Activated CD4-positive, alpha-beta T cell treated with anti-CD3 and anti-CD28 coated beads, Interleukin-2, amount 50 U/mL, for 48 hours (primary cell): Measurements from ENCODE around the gene ZNF222.

Experiments
- DNase-seq, 2 experiments: peaks; one replicate each; pipeline ENCODE4 v3.0.0-alpha.2; 2020

ZNF222 gene

DNA sequence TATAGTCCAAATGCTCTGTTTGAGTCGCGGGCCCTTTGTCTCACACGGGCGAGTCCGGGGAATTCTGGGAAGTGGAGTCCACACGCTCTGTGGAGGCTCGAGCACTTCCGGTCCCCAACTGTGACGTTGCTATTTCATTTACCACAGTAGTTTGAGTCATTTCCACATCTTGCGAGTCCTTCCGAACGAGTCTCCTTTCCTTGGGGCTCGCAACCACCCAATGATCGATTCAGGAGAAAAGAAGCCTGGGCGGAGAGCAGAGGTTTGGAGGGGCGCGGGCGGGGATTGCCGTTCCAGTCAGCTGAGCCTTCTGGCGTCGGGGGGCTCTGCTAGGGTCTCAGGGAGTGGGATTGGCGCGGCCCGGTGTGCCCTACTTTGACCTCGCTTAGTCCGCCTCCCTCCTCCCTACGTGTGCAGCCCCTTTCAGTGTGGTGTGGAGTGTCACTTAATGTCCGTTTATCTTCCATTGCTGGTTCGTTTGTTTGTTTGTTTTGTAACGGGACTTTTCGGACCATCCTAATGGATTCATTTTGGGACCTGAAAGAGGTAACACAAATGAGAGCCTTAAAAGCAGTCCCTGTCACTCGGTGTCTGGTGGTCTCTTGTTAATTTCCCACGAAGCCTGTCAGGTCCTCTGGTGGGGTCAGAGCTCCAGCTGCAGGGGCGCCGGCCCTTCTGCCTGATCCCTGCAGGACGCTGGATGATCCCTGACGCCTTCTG lies at the start of gene ZNF222:
TSS of gene ZNF222 (plus strand) at position 163 of the 720 bp plus-strand sequence. CDS start at position 221, 58 bp downstream.
- DNase-seq: peak; percentile 80 to 84

DNA sequence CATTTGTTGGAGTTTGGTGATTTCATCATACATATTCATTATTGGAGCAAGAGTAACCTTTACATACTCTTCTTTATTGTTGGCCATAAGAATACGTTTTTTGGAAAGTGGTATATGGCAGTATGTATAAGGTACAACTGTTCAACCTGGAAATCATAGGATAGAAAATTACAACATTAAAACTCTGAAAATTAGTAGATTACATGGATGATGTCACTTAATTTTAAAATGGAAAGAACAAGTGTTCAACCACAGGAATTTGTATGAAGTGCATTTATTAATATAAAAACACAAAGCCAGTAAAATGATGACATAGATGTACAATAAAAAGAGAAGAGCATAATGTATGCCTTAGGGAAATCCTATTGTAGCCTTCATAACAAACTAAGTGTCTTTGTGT lies 48.4 kb upstream of the ZNF222 start:
- no peak for DNase-seq

DNA sequence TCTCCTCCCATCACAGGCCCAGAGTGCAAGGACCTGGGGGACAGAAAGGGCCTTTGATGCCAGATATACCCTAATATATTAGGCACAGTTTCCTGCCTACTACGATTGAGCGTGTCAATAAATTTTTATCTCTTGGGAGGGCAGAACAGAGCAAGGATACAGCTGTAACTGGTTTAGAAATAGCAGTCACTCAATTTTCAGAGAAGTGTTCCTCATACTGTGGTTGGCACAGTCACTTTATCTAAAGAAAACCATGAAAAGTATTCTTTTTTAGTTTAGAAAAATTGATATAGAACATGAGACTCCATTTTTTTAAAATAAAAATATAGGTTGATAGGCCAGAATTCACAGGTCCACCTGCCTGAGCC lies 41.7 kb upstream of the ZNF222 start:
- no peak for DNase-seq

DNA sequence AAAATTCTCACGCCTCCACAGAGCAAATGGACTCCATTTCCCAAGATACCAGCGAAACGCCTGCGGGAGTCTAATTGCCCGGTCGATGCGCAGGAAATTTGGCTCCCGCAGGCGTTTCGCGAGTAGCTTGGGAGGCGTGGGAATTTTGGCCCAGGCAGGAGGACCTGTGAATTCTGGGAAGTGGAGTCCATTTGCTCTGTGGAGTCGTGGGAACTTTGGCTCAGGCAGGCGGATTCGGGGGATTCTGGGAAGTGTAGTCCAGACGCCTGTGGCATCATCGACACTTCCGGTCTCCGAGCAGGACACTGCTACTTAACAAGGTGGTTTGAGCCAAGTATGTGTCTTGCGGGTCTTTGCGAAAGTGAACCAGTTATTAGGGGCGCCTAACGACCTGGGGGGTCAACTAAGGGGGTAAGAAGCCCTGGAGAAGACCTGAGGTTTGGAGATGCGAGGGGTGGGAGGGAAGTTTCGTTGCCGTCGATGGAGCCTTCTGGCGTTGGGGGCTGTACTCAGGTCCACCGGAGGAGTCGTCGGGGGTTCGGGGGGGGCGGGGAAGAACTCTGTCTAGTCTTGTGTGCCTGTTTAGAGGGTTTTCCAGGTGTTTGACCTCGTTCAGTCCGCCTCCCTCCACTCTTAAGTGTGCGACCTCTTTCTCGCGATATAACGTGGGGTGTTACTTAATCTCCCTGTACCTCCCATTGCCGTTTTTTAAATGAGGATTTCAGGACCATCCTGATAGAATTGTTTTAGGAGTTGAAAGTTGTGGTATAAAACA lies 41.1 kb upstream of the ZNF222 start, which contains the start of gene ZNF155:
TSS of gene ZNF155 (plus strand) at position 277 of the 775 bp plus-strand sequence. CDS start 4,356 bp downstream, outside the sequence.
- peak; percentile 72 to 79 for DNase-seq

DNA sequence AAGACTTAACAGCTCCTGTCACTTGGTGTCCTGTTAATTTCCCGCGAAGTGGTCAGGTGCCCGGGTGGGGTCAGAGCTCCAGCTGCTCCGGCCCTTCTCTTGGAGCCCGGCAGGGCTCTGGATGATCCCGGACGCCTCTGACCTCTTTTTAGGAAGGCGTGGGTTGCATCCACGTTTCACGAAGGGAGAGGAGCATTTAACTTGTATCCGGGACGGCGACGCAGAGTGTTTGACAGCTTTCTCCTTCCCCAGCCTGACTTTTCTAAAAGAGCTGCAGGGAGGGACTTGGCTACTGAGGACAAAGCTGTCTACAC lies 40.5 kb upstream of the ZNF222 start:
- DNase-seq: peak in 1 of 2 experiments; percentile 11

DNA sequence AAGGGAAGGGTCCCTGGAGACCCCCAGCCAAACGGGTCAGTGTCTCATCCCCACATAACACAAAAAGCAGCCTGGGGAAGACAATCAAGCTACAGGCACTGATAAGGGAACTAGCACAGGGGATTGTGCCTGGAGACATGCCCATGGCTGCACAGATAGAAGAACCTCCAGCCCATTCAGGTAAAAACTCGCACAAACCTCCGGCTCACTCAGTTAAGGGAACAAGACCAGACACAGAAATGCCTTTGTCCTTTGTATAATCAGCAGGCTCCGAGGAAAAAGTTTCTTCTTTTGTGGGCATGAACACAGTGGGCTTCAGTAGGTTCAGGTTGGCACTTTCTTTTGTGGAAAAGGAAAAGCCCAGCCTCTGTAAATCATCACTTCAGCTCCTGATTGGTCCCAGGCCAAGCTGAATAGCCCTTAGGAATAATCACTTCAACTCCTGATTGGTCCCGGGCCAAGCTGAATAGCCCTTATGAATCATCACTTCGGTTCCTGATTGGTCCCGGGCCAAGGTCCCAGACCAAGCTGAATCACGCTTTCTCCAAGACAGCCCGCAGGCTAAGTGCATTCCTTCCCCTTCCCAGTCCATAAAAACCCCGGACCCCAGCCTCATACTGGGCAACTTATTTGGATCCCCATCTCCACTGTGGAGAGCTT lies 27.4 kb upstream of the ZNF222 start:
- no peak for DNase-seq

DNA sequence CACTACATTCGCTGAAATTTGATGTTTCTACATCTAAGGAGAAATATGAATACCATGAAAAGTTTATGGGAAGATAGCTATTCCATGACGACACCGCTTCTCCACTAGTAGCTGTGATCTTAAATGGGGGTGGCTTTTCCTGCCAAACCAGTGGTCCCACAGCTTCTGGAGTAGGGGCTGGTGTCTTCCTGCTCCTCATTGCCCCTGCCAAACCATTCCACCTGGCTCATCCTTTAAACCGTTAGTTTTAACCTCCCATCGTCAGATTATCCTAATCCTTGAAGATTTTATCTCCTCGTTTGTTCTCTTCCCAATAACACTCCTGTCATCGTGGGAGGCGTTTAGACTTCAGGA lies 23.0 kb upstream of the ZNF222 start:
- no peak for DNase-seq

DNA sequence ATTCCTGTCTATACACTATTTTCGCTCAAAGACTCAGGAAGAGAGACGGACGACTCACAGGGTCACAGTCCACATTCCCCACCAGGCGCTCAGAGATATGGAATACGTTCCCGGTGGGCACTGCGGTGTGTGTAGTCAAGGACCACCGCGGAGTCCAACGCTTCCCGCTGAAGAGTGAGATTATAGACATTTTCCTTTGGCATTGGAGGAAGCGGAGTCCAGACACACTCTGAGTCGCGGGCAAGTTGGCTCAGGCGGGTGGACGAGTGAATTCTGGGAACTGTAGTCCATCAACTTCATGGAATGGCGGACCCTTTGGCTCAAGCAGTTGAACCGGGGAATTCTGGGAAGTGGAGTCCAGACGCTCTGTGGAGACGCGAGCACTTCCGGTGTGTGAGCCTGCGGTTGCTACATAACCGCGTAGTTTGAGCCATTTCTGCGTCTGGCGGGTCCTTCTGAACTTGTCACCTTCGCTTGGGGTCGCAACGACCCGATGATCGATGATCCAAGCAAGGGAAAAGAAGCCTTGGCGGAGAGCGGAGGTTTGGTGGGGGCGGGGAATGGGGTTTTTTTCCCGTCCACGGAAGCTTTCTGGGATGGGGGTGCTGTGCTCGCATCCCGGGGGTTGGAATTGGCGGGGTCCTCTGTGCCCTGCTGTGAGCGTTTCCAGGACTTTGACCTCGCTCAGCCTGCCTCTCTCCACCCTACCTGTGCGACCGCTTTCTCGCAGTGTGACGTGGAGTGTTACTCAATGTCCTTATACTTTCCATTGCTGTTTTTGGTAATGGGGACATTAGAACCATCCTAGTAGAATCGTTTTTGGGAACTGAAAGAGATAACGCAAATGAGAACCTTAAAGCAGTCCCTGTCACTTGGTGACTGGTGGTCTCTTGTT lies 22.4 kb upstream of the ZNF222 start, which contains the start of gene ZNF230:
TSS of gene ZNF230 (plus strand) at position 392 of the 895 bp plus-strand sequence. CDS start 4,122 bp downstream, outside the sequence.
- DNase-seq: peak; percentile 78 to 86

DNA sequence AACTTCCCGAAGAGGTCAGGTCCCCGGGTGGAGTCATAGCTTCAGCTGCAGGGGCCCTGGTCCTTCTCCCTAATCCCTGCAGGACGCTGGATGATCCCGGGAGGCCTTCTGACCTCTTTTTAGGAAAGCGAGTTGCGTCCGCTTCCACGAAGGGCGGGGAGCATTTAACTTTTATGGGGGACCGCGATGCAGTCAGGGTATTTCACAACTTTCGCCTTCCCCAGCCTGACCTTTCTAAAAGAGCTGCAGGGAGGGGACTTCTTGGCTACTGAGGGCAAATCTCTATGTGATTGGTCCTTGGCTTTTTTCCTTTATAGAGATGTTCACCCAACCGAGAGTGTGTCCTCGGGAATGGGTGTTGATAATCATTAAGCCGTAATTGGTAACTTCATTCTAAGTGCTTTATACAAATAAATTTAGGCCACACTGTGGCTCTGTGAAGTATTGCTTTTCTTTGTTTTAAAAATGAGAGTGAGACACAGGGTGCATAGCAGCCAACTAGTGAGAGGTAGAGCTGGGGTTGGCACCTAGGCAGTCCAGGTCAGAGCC lies 21.6 kb upstream of the ZNF222 start:
- DNase-seq: no peak

DNA sequence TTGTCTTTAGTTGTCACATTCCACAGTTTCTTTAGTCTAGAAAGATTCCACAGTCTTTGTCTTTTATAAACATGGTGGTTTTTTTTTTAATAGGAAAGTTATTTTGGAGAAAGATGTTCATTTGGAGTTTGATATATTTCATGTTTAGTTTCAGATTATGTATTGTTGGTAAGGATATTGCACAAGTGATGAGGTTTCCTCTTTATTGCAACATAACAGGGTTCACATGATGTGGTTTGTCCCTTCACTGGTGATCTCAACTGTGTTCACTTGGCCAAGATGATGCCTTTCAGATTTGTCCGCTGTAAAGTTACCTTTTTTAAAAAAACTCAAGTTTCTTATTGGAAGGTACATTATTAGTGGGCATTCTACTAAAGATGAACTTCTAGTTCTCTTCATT lies 19.2 kb upstream of the ZNF222 start:
- DNase-seq: no peak

DNA sequence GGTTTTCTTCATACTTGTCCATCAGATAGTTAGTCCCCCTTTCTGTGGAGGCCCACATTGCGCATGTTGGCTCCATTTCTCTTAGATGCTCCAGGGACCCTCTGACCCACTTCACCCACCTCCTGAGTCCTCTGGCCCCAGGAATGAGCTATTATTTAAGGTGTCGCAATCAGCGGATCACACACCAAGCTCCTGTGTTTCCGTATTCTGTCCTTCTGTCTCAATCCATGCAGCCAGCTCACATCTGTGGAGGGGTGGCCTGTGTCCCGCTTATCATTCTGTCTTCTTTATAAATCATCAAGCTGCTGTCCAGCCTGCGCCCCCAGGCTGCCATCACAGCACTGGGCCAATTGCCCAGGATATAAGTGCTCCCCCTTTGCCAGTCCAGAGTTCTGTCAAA lies 17.7 kb upstream of the ZNF222 start:
- no peak for DNase-seq

DNA sequence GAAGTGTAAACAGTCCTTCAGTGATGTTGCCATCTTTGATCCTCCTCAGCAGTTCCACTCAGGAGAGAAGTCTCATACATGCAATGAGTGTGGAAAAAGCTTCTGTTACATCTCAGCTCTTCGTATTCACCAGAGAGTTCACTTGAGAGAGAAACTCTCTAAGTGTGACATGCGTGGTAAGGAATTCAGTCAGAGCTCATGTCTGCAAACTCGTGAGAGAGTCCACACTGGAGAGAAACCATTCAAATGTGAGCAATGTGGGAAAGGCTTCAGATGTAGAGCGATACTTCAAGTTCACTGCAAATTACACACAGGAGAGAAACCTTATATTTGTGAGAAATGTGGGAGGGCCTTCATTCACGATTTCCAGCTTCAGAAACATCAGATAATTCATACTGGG lies 14.7 kb upstream of the ZNF222 start:
- no peak for DNase-seq

DNA sequence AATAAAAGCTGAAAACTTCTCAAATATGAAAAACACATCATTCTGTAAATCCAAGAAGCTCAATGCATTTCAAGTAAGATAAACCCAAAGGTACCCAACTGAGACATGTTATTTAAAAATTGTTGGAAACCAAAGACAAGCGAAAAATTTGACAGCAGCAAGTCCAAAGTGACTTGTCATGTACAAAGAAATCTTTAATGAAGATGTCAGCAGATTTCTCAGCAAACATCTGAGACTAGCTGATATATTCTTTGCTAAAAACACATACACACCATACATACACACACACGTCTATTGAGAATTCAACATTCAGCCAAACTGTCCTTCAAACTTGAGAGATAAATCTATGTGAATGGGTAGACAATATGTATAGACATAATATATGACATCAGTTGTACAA lies 5.7 kb upstream of the ZNF222 start:
- DNase-seq: no peak

DNA sequence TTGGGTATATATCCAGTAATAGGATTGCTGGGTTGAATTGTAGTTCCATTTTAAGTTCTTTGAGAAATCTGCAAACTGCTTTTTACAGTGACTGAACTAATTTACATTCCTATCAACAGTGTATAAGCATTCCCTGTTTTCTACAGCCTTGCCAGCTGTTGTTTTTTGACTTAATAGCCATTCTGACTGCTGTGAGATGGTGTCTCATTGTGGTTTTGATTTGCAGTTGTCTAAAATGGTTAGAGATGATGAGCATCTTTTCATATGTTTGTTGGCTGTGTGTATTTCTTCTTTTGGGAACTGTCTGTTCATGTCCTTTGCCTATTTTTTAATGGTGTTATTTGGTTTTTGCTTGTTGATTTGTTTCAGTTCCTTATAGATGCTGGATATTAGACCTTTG lies 4.0 kb upstream of the ZNF222 start:
- no peak for DNase-seq

DNA sequence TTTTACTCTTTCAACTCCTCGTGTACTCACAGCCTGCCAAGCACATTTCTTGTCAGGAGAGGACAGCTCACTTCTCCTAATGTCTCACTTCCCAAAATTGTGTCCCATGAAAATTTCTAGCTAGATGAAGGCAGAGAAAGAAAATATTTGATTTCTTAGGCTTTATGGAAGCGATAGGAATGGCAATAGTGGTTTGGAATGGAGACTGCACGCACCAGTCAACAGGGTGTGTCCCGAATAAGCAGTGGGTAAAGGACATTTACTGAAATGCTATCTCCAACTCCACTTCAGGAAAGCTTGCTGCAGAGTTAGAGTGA lies 321 bp upstream of the ZNF222 start:
- no peak for DNase-seq

DNA sequence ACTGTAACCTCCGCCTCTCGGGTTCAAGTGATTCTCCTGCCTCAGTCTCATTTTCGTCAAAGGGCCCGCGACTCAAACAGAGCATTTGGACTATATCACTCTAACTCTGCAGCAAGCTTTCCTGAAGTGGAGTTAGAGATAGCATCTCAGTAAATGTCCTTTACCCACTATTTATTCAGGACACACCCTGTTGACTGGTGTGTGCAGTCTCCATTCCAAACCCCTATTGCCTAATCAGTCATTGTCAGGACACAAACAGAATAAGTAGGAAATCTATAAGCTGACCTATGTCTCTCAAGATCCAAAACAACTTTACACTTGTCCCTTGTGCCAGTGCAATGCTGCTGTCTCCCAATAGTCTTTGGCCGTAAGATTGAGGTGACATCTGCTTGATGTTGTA lies 1.4 kb downstream of the ZNF222 start:
- no peak for DNase-seq

DNA sequence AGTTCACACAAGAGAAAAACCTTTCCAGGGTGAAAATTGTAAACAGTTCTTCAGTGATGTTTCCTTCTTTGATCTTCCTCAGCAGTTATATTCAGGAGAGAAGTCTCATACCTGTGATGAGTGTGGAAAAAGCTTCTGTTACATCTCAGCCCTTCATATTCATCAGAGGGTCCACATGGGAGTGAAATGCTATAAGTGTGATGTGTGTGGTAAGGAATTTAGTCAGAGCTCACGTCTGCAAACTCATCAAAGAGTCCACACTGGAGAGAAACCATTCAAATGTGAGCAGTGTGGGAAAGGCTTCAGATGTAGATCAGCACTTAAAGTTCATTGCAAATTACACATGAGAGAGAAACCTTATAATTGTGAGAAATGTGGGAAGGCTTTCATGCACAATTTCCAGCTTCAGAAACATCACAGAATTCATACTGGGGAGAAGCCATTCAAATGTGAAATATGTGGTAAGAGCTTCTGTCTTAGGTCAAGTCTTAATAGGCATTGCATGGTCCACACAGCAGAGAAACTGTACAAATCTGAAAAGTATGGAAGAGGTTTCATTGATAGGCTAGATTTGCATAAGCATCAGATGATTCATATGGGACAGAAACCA lies 6.9 kb downstream of the ZNF222 start:
- DNase-seq: no peak

DNA sequence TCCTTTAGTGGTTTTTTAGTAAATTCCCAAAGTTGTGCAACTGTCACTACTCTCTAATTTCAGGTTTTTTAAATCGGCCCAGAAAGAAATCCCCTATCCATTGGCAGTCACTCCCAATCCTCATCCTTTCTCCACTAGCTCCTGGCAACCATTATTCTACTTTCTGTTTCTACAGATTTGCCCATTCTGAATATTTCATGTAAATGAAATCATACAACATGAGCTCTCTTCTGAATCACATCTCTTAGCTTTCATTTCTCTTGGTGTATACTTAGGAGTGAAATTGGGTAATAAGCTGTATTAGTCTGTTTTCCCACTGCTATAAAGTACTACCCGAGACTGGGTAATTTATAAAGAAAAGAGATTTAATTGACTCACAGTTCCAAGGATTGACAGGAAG lies 17.0 kb downstream of the ZNF222 start:
- no peak for DNase-seq

DNA sequence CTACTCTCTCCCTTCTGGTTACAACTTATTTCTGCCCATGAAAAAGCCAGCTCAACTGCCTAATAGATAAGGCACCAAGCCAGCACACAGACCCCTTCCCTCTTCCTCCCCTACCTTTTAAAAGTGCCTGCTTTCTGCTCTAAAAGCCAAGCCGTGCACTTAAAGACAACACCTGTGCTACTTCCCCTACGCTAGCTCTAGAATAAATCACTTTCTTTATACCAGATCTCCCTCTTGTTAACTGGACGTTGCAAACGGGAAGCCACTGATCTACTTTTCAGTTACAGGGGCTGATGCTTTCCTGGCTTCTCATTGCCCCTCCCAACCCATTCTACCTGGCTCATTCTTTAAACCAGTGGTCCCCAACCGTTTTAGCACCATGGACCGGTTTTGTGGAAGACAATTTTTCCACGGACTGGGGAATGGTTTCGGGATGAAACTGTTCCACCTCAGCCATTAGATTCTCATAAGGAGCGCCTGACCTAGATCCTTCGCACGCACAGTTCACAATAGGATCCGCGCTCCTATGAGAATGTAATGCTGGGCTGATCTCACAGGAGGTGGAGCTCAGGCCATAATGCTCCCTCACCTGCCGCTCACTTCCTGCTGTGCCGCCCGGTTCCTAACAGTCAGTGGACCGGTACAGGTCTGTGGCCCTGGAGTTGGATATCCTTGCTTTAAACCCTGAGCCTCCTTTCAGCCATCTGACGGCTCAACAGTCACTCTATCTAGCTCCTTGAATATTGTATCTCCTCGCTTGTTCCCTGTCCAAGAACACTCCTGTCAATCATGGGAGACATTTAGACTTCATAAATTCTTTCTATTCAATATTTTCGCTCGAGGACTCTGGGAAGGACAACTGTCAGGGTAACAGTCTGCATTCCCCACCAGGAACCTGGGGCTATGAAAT lies 25.8 kb downstream of the ZNF222 start:
- peak; percentile 5 to 24 for DNase-seq

DNA sequence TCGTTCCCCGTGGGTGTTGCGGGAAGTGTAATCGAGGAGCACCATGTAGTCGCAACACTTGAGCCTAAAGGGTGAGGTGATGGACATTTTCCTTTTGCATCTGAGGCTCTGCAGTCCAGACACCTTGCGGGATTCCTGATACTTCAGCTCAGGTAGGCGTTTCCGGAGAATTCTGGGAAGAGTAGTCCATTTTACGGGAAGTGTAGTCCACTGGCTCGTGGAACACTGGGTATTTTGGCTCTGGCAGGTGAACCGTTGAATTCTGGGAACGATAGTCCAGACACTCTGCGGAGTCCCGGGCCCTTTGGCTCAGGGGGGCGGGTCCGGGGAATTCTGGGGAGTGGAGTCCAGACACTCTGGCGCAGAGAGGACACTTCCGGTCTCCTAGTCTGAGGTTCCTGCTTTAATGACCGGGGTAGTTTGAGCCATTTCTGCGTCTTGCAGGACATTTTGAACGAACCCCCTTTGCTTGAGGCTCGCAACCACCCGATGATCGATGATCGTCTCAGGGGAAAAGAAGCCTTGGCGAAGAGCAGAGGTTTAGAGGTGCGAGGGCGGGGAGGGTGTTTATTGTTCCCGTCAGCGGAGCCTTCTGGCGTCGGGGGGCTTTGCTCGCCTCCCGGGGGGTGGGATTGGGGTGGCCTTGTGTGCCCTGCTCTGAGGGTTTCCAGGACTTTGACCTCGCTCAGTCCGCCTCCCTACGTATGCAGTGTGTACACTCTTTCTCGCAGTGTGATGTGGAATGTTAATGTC lies 26.6 kb downstream of the ZNF222 start, which contains the start of gene ZNF223:
TSS of gene ZNF223 (plus strand) at position 387 of the 753 bp plus-strand sequence. CDS start 3,141 bp downstream, outside the sequence.
- peak; percentile 73 to 76 for DNase-seq
